CD1c-positive myeloid dendritic cell (primary cell): Measurements from ENCODE around the gene DUSP7.
"Not testable (repeated sequence)": the region's sequence is repeated elsewhere in the genome, so short reads cannot be mapped to it uniquely, and the experiment has no call there.

Experiments
- DNase-seq: peaks from one replicate; pipeline ENCODE4 v3.0.0-alpha.2; 2016; ENCODE audit errors: extremely low spot score

The DUSP7 gene

GRCh38 chr3:52049503-52049902 lies 6.9 kb downstream of the DUSP7 start:
- no peak for DNase-seq

- no peak for DNase-seq
Measured at GRCh38 chr3:52047295-52047960, 8.9 kb downstream of the DUSP7 start.

- DNase-seq, result no peak
Measured at GRCh38 chr3:52046902-52047239, 9.5 kb downstream of the DUSP7 start.

- DNase-seq, result no peak
Measured at GRCh38 chr3:52046186-52046901, 10.0 kb downstream of the DUSP7 start.

GRCh38 chr3:52044869-52045619 lies 11.3 kb downstream of the DUSP7 start:
- DNase-seq, result no peak

GRCh38 chr3:52043750-52044149 lies 12.6 kb downstream of the DUSP7 start:
- no peak for DNase-seq

GRCh38 chr3:52043039-52043438 lies 13.3 kb downstream of the DUSP7 start:
- DNase-seq, result not testable (repeated sequence)

GRCh38 chr3:52041118-52041731 lies 15.1 kb downstream of the DUSP7 start:
- no peak for DNase-seq

- DNase-seq, result no peak
Measured at GRCh38 chr3:52040600-52040999, 15.8 kb downstream of the DUSP7 start.

- no peak for DNase-seq
Measured at GRCh38 chr3:52039846-52040245, 16.5 kb downstream of the DUSP7 start.

- no peak for DNase-seq
Measured at GRCh38 chr3:52039426-52039825, 16.9 kb downstream of the DUSP7 start.

- no peak for DNase-seq
Measured at GRCh38 chr3:52038227-52038626, 18.1 kb downstream of the DUSP7 start.

- no peak for DNase-seq
Measured at GRCh38 chr3:52037291-52037690, 19.1 kb downstream of the DUSP7 start.

- DNase-seq, result no peak
Measured at GRCh38 chr3:52036829-52037228, 19.5 kb downstream of the DUSP7 start.

- no peak for DNase-seq
Measured at GRCh38 chr3:52036222-52036694, 20.1 kb downstream of the DUSP7 start.

- DNase-seq, result no peak
Measured at GRCh38 chr3:52034651-52035050, 21.7 kb downstream of the DUSP7 start.

GRCh38 chr3:52034212-52034611 lies 22.2 kb downstream of the DUSP7 start:
- no peak for DNase-seq

GRCh38 chr3:52033748-52034147 lies 22.6 kb downstream of the DUSP7 start:
- not testable (repeated sequence) for DNase-seq

GRCh38 chr3:52032702-52033408 lies 23.5 kb downstream of the DUSP7 start:
- DNase-seq, result no peak

GRCh38 chr3:52031896-52032295 lies 24.5 kb downstream of the DUSP7 start:
- no peak for DNase-seq

GRCh38 chr3:52030714-52031310 lies 25.6 kb downstream of the DUSP7 start:
- no peak for DNase-seq
